Vagina (tissue), 2 donors: ENCODE measurements around the gene DHRS2.

Experiments used
- POLR2A ChIP-seq, 2 donors: fragments of 450-650 bp; IDR thresholded peaks; one replicate each; pipeline ENCODE4 v1.6.1; 2017; ENCODE audit warnings: antibody characterized with exemption in 2 of 2, mild to moderate bottlenecking in 2 of 2, moderate library complexity in 2 of 2
- TF ChIP-seq, protein P1 (sequence below), 3 experiments: fragments of 450-650 bp in 2 of 3; fragments of 200-600 bp in 1 of 3; sonication (generic) in 1 of 3; IDR thresholded peaks; one replicate each; pipeline ENCODE4 v1.5.1; 2017 to 2019; ENCODE audit warnings: antibody characterized with exemption in 3 of 3, mild to moderate bottlenecking in 2 of 3, moderate library complexity in 2 of 3

DNA sequence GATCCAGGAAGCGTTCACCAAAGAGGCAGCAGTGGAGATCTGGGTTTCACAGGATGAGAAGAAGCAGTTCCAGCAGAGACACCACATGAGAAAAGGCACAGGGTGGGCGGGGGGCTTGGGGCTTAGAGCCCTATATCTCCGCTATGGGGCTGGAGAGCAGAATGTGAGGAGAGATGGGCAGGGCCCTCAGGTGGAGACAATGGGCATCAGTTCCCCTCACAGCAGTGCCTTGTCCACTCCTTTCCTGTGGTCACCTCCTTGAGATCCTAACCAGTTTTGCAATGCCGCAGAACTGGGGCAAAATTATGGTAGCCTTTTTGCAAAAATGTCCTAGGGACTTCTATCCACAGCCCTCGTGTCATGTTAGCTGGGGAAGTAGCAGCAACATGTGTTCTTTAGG lies 27.5 kb downstream of the DHRS2 start:
- TF ChIP-seq, protein P1, sequence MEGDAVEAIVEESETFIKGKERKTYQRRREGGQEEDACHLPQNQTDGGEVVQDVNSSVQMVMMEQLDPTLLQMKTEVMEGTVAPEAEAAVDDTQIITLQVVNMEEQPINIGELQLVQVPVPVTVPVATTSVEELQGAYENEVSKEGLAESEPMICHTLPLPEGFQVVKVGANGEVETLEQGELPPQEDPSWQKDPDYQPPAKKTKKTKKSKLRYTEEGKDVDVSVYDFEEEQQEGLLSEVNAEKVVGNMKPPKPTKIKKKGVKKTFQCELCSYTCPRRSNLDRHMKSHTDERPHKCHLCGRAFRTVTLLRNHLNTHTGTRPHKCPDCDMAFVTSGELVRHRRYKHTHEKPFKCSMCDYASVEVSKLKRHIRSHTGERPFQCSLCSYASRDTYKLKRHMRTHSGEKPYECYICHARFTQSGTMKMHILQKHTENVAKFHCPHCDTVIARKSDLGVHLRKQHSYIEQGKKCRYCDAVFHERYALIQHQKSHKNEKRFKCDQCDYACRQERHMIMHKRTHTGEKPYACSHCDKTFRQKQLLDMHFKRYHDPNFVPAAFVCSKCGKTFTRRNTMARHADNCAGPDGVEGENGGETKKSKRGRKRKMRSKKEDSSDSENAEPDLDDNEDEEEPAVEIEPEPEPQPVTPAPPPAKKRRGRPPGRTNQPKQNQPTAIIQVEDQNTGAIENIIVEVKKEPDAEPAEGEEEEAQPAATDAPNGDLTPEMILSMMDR (IDR thresholded peaks at IDR 0.05) = no peak
- TF ChIP-seq POLR2A (IDR thresholded peaks at IDR 0.05) = no peak
